Endothelial cell of umbilical vein (primary cell): ENCODE data around the gene FBXW9. TPM values are rescaled to one million over a fixed set of nuclear protein-coding genes. Genes with fewer than 3 reads are reported as not detected.

Source experiments
- BruUV-seq: library from RNA; stranded (reverse); fragments of 400-500 nt; replicated peaks from 2 replicates; lab custom pipeline; 2021; lab: Mats Ljungman, UMichigan
- CTCF ChIA-PET: fragments of 300-600, 350-600 bp; sonication (Branson Sonifier 250); formaldehyde crosslinking; loops from one replicate; lab custom pipeline; 2021; ENCODE audit warnings: antibody characterized with exemption, inconsistent platforms; lab: Charles Lee
- POLR2A ChIA-PET: fragments of 300-600, 350-600 bp; sonication (Branson Sonifier 250); formaldehyde crosslinking; loops from one replicate; lab custom pipeline; 2021; ENCODE audit warnings: antibody characterized with exemption, inconsistent platforms; lab: Charles Lee
- DNase-seq: peaks from one replicate; pipeline ENCODE4 v3.0.0-alpha.2; 2011; ENCODE audit warnings: low read depth, low spot score
- FAIRE-seq: peaks from 2 replicates; lab custom pipeline; 2011; peaks lifted over from hg19 to GRCh38; lab: Jason Lieb, UNC
- H2AFZ ChIP-seq: 2 replicates; pipeline ENCODE4 v1.6.0; 2012; ENCODE audit warnings: low read depth, low read length, control low read depth, inconsistent platforms
- H3K27ac ChIP-seq: 2 replicates; pipeline ENCODE4 v1.5.1; 2011; ENCODE audit warnings: low read depth, mild to moderate bottlenecking, control low read depth, low read length, moderate library complexity; ENCODE audit not compliant: insufficient read depth
- H3K27me3 ChIP-seq, 2 experiments: 2 replicates each; pipeline versions ENCODE4 v1.6.0 to v1.6.1; 2011; ENCODE audit warnings: low read length in 2 of 2, mixed read lengths in 1 of 2; ENCODE audit not compliant: control insufficient read depth in 2 of 2, insufficient read depth in 2 of 2
- H3K36me3 ChIP-seq, 2 experiments: 2 replicates in 1 of 2; 3 replicates in 1 of 2; pipeline ENCODE4 v1.5.1; 2011; ENCODE audit warnings: low read length in 2 of 2, mild to moderate bottlenecking in 1 of 2, moderate library complexity in 1 of 2; ENCODE audit not compliant: control insufficient read depth in 2 of 2, insufficient read depth in 2 of 2; ENCODE audit errors: extremely low read depth in 1 of 2
- H3K4me1 ChIP-seq: 3 replicates; pipeline ENCODE4 v1.5.1; 2011; ENCODE audit warnings: mild to moderate bottlenecking, low read length; ENCODE audit not compliant: control insufficient read depth, insufficient read depth; ENCODE audit errors: extremely low read depth
- H3K4me2 ChIP-seq: 2 replicates; pipeline ENCODE4 v1.6.1; 2011; ENCODE audit warnings: low read length, control low read depth, mixed read lengths; ENCODE audit not compliant: insufficient read depth
- H3K4me3 ChIP-seq, 3 experiments: fragments of 200-600 bp in 1 of 3; sonication (generic), shearing (Covaris generic) in 1 of 3; replicated peaks in 1 of 3; 2 replicates each; pipeline ENCODE4 v1.5.1; 2011 to 2016; ENCODE audit warnings: control low read depth in 3 of 3, low read length in 3 of 3, mild to moderate bottlenecking in 2 of 3, inconsistent platforms in 1 of 3, low read depth in 1 of 3, moderate library complexity in 1 of 3; ENCODE audit not compliant: insufficient read depth in 1 of 3
- H3K79me2 ChIP-seq: 2 replicates; pipeline ENCODE4 v1.6.0; 2012; ENCODE audit warnings: low read length, inconsistent platforms; ENCODE audit not compliant: control insufficient read depth, insufficient read depth
- H3K9ac ChIP-seq: replicated peaks from 2 replicates; pipeline ENCODE3; 2011; ENCODE audit warnings: low read length, control low read depth; ENCODE audit not compliant: insufficient read depth; ENCODE audit errors: extremely low read depth
- H3K9me1 ChIP-seq: replicated peaks from 3 replicates; pipeline ENCODE4 v1.6.0; 2011; ENCODE audit warnings: mild to moderate bottlenecking, low read length; ENCODE audit not compliant: control insufficient read depth, insufficient read depth; ENCODE audit errors: extremely low read depth
- H3K9me3 ChIP-seq: replicated peaks from 2 replicates; pipeline ENCODE4 v1.5.1; 2012; ENCODE audit warnings: low read length, inconsistent platforms; ENCODE audit not compliant: control insufficient read depth, insufficient read depth
- H4K20me1 ChIP-seq: replicated peaks from 2 replicates; pipeline ENCODE3; 2011; ENCODE audit warnings: mild to moderate bottlenecking, low read length; ENCODE audit not compliant: control insufficient read depth, insufficient read depth; ENCODE audit errors: extremely low read depth
- CTCF ChIP-seq, 2 donors: IDR thresholded peaks; 1 replicate in 1 of 2; 2 replicates in 1 of 2; pipeline ENCODE4 v1.5.1; 2011; ENCODE audit warnings: low read length in 2 of 2, mild to moderate bottlenecking in 2 of 2, moderate library complexity in 2 of 2, control low read depth in 1 of 2, inconsistent platforms in 1 of 2, low read depth in 1 of 2; ENCODE audit not compliant: insufficient read depth in 1 of 2; ENCODE audit errors: extremely low read depth in 1 of 2
- GATA2 ChIP-seq: IDR thresholded peaks from 2 replicates; pipeline ENCODE4 v1.7.0; 2011; ENCODE audit warnings: low read depth, mild to moderate bottlenecking, moderate library complexity, mixed read lengths, low read length; ENCODE audit not compliant: insufficient read length, insufficient read depth
- MAX ChIP-seq: IDR thresholded peaks from 2 replicates; pipeline ENCODE4 v1.6.1; 2011; ENCODE audit not compliant: insufficient read depth, insufficient read length
- MYC ChIP-seq: IDR thresholded peaks from one replicate; pipeline ENCODE4 v1.6.1; 2011; ENCODE audit warnings: mild to moderate bottlenecking, low read depth, low read length
- dilution Hi-C: fragments of 300-500 bp; cut with MboI; formaldehyde crosslinking; loops from one replicate; pipeline ENCODE4 v1.15.0; 2019; ENCODE audit warnings: low sequenced_read_pairs; ENCODE audit not compliant: extremely low pct_ligation_motif_present
- intact Hi-C: fragments of 100-400 bp; cut with micrococcal nuclease; formaldehyde crosslinking; loops from one replicate; pipeline ENCODE4 v1.10.0; 2022
- polyA plus RNA-seq, 4 experiments: library from polyadenylated mRNA; depleted of rRNA in 3 of 4; stranded (reverse) in 3 of 4; unstranded in 1 of 4; fragments of >200 nt; gene quantifications; 2 replicates each; pipeline versions ENCODE4 v1.2.1 to v1.2.3, GENCODE V29; 2011 to 2012; ENCODE audit warnings: missing spikeins in 1 of 4
- total RNA-seq: library from RNA; stranded (reverse); gene quantifications from 2 replicates; pipeline ENCODE4 v1.2.3, GENCODE V29; 2021

Gene FBXW9
- total and polyA plus RNA-seq, 2 donors (not counting 3 experiments of a cell fraction or from before 2014, with no cell fraction given), result 12.4 to 19.3 TPM

GRCh38 chr19:12656899-12657571, 39.4 kb downstream of the FBXW9 start:
- Histone ChIP-seq H3K27me3 (no peaks in the 10 kb centered on the region), H4K20me1 (no peaks in the 10 kb centered on the region), H3K9me3 (no peaks in the 10 kb centered on the region), H3K27ac (no peak overlapping the region), H3K4me1 (no peaks in the 10 kb centered on the region), H3K4me3 (no peak overlapping the region), H3K79me2 (no peaks in the 10 kb centered on the region), H3K36me3 (peaks cover 0 to 1% of the 10 kb centered on the region in 2 experiments), H3K9me1 (no peaks in the 10 kb centered on the region), H3K9ac (no peak overlapping the region), H3K4me2 (no peak overlapping the region), H2AFZ (no peak overlapping the region)
- FAIRE-seq (no peak), DNase-seq (no peak)
- intact Hi-C loops, result no loop called here
- TF ChIP-seq MYC (no peak), CTCF (IDR thresholded peaks at IDR 0.05; ENCODE audit: extremely low read depth in 1 of 2, insufficient read depth in 1 of 2, low read depth in 1 of 2, low read length in 2 of 2) (peak in 1 of 2 donors; percentile 4), GATA2 (no peak), MAX (no peak)
- no TSS peak for BruUV-seq
- ChIA-PET POLR2A (interaction anchor here (0.5 kb wide), 1 partner anchor 22 kb away, joined by 4 read pairs; no protein-coding TSS in a partner anchor), CTCF (interaction anchor here (2.1 kb wide), 1 partner anchor 17 kb away, joined by 8 read pairs; no protein-coding TSS in a partner anchor)
- dilution Hi-C loops, result no loop called here
